ENCODE data around the gene CSRP2. TPM values are rescaled to one million over a fixed set of nuclear protein-coding genes. Genes with fewer than 3 reads are reported as not detected.

Gene CSRP2
- total and polyA plus RNA-seq, 2 donors (not counting 1 experiment from before 2014, with no cell fraction given): 56.8 to 199 TPM

GRCh38 chr12:76863005-76863670 is 15.7 kb downstream of the CSRP2 start:
- Histone ChIP-seq H4K20me1 (ENCODE audit: control insufficient read depth, extremely low read depth, insufficient read depth, low read length) (no peaks in the 10 kb centered on the region), H3K27me3 (ENCODE audit: control insufficient read depth, insufficient read depth, low read length) (no peaks in the 10 kb centered on the region), H3K4me2 (ENCODE audit: extremely low read depth, insufficient read depth, low read length) (peak overlapping the region; percentile 39), H3K9me3 (ENCODE audit: control insufficient read depth, insufficient read depth, low read depth, low read length) (no peaks in the 10 kb centered on the region), H3K9ac (ENCODE audit: insufficient read depth, low read length) (no peak overlapping the region), H3K36me3 (ENCODE audit: control insufficient read depth, insufficient read depth, low read length) (peaks cover 3% of the 10 kb centered on the region), H2AFZ (ENCODE audit: low read length) (no peak overlapping the region), H3K4me1 (ENCODE audit: control insufficient read depth, extremely low read depth, insufficient read depth, low read length) (peaks cover 24% of the 10 kb centered on the region), H3K4me3 (replicated peaks in 1 of 4; ENCODE audit: control extremely low read depth in 1 of 4, insufficient read depth in 1 of 4, low read depth in 3 of 4, low read length in 4 of 4) (peak overlapping the region in 1 of 4 experiments; percentile 1), H3K27ac (ENCODE audit: insufficient read depth, low read length) (peak overlapping the region; percentile 86), H3K79me2 (ENCODE audit: control insufficient read depth, insufficient read depth, low read length) (no peaks in the 10 kb centered on the region)
- peak; percentile 73 to 95 for DNase-seq (ENCODE audit: low read depth in 2 of 2)
- TF ChIP-seq CTCF (conservative IDR thresholded peaks at IDR 0.05 in 1 of 2, IDR thresholded peaks at IDR 0.05 in 1 of 2; ENCODE audit: low read depth in 1 of 2, low read length in 2 of 2) (no peak), EZH2 (IDR thresholded peaks at IDR 0.05; ENCODE audit: low read length, missing control alignments) (no peak)

- TF ChIP-seq CTCF (conservative IDR thresholded peaks at IDR 0.05 in 1 of 2, IDR thresholded peaks at IDR 0.05 in 1 of 2; ENCODE audit: low read depth in 1 of 2, low read length in 2 of 2) (no peak), EZH2 (IDR thresholded peaks at IDR 0.05; ENCODE audit: low read length, missing control alignments) (no peak)
- Histone ChIP-seq H4K20me1 (ENCODE audit: control insufficient read depth, extremely low read depth, insufficient read depth, low read length) (no peaks in the 10 kb centered on the region), H3K4me3 (replicated peaks in 1 of 4; ENCODE audit: control extremely low read depth in 1 of 4, insufficient read depth in 1 of 4, low read depth in 3 of 4, low read length in 4 of 4) (no peak overlapping the region), H3K79me2 (ENCODE audit: control insufficient read depth, insufficient read depth, low read length) (no peaks in the 10 kb centered on the region), H3K9ac (ENCODE audit: insufficient read depth, low read length) (no peak overlapping the region), H3K4me2 (ENCODE audit: extremely low read depth, insufficient read depth, low read length) (no peak overlapping the region), H3K27ac (ENCODE audit: insufficient read depth, low read length) (no peak overlapping the region), H2AFZ (ENCODE audit: low read length) (no peak overlapping the region), H3K27me3 (ENCODE audit: control insufficient read depth, insufficient read depth, low read length) (no peaks in the 10 kb centered on the region), H3K36me3 (ENCODE audit: control insufficient read depth, insufficient read depth, low read length) (peaks cover 3% of the 10 kb centered on the region), H3K9me3 (ENCODE audit: control insufficient read depth, insufficient read depth, low read depth, low read length) (no peaks in the 10 kb centered on the region), H3K4me1 (ENCODE audit: control insufficient read depth, extremely low read depth, insufficient read depth, low read length) (peaks cover 15% of the 10 kb centered on the region)
- no peak for DNase-seq (ENCODE audit: low read depth in 2 of 2)
Observed at GRCh38 chr12:76860256-76860655, 18.6 kb downstream of the CSRP2 start.

- peaks cover 3% of the 10 kb centered on the region for H3K36me3 ChIP-seq (ENCODE audit: control insufficient read depth, insufficient read depth, low read length)
- no peak overlapping the region for H2AFZ ChIP-seq (ENCODE audit: low read length)
- DNase-seq (ENCODE audit: low read depth in 2 of 2): peak in 1 of 2 donors; percentile 48
Observed at GRCh38 chr12:76859611-76860010, 19.2 kb downstream of the CSRP2 start.

More at GRCh38 chr12:76859611-76860010, 19.2 kb downstream of the CSRP2 start:
- Histone ChIP-seq H3K27me3 (ENCODE audit: control insufficient read depth, insufficient read depth, low read length) (no peaks in the 10 kb centered on the region), H3K4me2 (ENCODE audit: extremely low read depth, insufficient read depth, low read length) (no peak overlapping the region), H3K4me3 (replicated peaks in 1 of 4; ENCODE audit: control extremely low read depth in 1 of 4, insufficient read depth in 1 of 4, low read depth in 3 of 4, low read length in 4 of 4) (no peak overlapping the region), H3K9me3 (ENCODE audit: control insufficient read depth, insufficient read depth, low read depth, low read length) (no peaks in the 10 kb centered on the region), H3K4me1 (ENCODE audit: control insufficient read depth, extremely low read depth, insufficient read depth, low read length) (peaks cover 12% of the 10 kb centered on the region), H4K20me1 (ENCODE audit: control insufficient read depth, extremely low read depth, insufficient read depth, low read length) (no peaks in the 10 kb centered on the region), H3K27ac (ENCODE audit: insufficient read depth, low read length) (no peak overlapping the region), H3K79me2 (ENCODE audit: control insufficient read depth, insufficient read depth, low read length) (no peaks in the 10 kb centered on the region), H3K9ac (ENCODE audit: insufficient read depth, low read length) (no peak overlapping the region)
- TF ChIP-seq EZH2 (IDR thresholded peaks at IDR 0.05; ENCODE audit: low read length, missing control alignments): no peak
- TF ChIP-seq CTCF (conservative IDR thresholded peaks at IDR 0.05 in 1 of 2, IDR thresholded peaks at IDR 0.05 in 1 of 2; ENCODE audit: low read depth in 1 of 2, low read length in 2 of 2): no peak

All from fibroblast of lung (primary cell).